Activated CD8-positive, alpha-beta memory T cell treated with anti-CD3 and anti-CD28 coated beads for 48 hours (primary cell): ENCODE results near the gene AMN.
"Not testable (repeated sequence)": the region's sequence is repeated elsewhere in the genome, so short reads cannot be mapped to it uniquely, and the experiment has no call there.

Experiments used
- DNase-seq, 3 experiments: peaks; one replicate each; pipeline ENCODE4 v3.0.0-alpha.2; 2020; ENCODE audit warnings: low read depth in 2 of 3, low spot score in 2 of 3

AMN gene

GRCh38 chr14:102922490-102923200, at the start of gene AMN:
Gene AMN, plus strand, starts transcription at chr14:102922663. Its CDS starts 26 bp downstream, at chr14:102922689.
- DNase-seq, result no peak

GRCh38 chr14:102873131-102873530, 49.3 kb upstream of the AMN start:
- no peak for DNase-seq

- no peak for DNase-seq
These were observed 48.9 kb upstream of the AMN start for GRCh38 chr14:102873546-102874061.

- DNase-seq, result no peak
These were observed 46.8 kb upstream of the AMN start for GRCh38 chr14:102875652-102876051.

GRCh38 chr14:102877511-102877910, 45.0 kb upstream of the AMN start:
- not testable (repeated sequence) for DNase-seq

GRCh38 chr14:102878174-102878969, 44.1 kb upstream of the AMN start:
- DNase-seq, result no peak

GRCh38 chr14:102878970-102879460, 43.4 kb upstream of the AMN start:
- DNase-seq, result no peak

- DNase-seq, result no peak
These were observed 40.1 kb upstream of the AMN start for GRCh38 chr14:102882226-102882906.

- DNase-seq, result no peak
These were observed 39.3 kb upstream of the AMN start for GRCh38 chr14:102883089-102883541.

GRCh38 chr14:102883554-102883953, 38.9 kb upstream of the AMN start:
- DNase-seq, result no peak

GRCh38 chr14:102885737-102886447, 36.6 kb upstream of the AMN start:
- no peak for DNase-seq

- no peak for DNase-seq
These were observed 33.7 kb upstream of the AMN start for GRCh38 chr14:102888748-102889147.

GRCh38 chr14:102889615-102890014, 32.8 kb upstream of the AMN start:
- no peak for DNase-seq

- DNase-seq, result no peak
These were observed 31.4 kb upstream of the AMN start for GRCh38 chr14:102891111-102891510.

GRCh38 chr14:102891556-102891955, 30.9 kb upstream of the AMN start:
- no peak for DNase-seq

- DNase-seq, result no peak
These were observed 29.8 kb upstream of the AMN start for GRCh38 chr14:102892651-102893050.

GRCh38 chr14:102893452-102893851, 29.0 kb upstream of the AMN start:
- no peak for DNase-seq

- not testable (repeated sequence) for DNase-seq
These were observed 25.7 kb upstream of the AMN start for GRCh38 chr14:102896735-102897134.

GRCh38 chr14:102897299-102898027, 25.0 kb upstream of the AMN start:
- DNase-seq, result no peak

GRCh38 chr14:102898298-102898697, 24.2 kb upstream of the AMN start:
- no peak for DNase-seq
